Measurements from ENCODE around the gene BPIFB1. TPM values are rescaled to one million over a fixed set of nuclear protein-coding genes. Genes with fewer than 3 reads are reported as not detected.

The BPIFB1 gene
- total RNA-seq, 2 donors from 2014 or later: 0.24 to 0.26 TPM

DNA sequence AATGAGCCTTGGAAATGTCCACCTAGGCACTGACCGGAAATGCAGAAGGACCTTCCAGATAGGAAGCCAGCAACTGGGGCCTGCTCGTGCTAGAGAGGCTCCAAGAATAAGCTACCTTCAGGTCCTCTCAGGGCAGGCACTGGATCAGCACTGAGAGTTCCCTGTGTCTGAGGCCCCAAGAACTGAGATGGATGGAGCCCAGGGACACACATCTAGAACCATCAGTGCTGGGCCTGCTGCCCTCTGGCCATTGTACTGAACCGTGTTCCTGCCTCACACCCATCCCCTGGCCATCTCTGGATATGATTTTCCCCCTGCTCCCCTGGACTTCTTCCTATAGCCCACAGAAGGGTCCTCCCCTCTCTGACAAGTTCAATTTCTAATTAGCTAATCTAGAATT lies 36.9 kb upstream of the BPIFB1 start:
- Histone ChIP-seq H3K9ac (ENCODE audit: extremely low read depth, low read length, poor library complexity, severe bottlenecking) (no peak overlapping the region), H3K27me3 (ENCODE audit: control insufficient read depth, insufficient read depth, low read length, poor library complexity, severe bottlenecking) (peaks cover 5% of the 10 kb centered on the region), H3K4me3 (ENCODE audit: low read length) (no peak overlapping the region), H3K9me3 (ENCODE audit: control insufficient read depth, low read length) (no peaks in the 10 kb centered on the region), H3K36me3 (ENCODE audit: control insufficient read depth, insufficient read depth, low read length) (no peaks in the 10 kb centered on the region), H3K4me1 (ENCODE audit: control insufficient read depth, insufficient read depth, low read length) (no peaks in the 10 kb centered on the region), H3K27ac (ENCODE audit: low read depth, low read length) (no peak overlapping the region)
- no peak overlapping the region for H3K27ac Mint-ChIP-seq
- TF ChIP-seq, protein P1, sequence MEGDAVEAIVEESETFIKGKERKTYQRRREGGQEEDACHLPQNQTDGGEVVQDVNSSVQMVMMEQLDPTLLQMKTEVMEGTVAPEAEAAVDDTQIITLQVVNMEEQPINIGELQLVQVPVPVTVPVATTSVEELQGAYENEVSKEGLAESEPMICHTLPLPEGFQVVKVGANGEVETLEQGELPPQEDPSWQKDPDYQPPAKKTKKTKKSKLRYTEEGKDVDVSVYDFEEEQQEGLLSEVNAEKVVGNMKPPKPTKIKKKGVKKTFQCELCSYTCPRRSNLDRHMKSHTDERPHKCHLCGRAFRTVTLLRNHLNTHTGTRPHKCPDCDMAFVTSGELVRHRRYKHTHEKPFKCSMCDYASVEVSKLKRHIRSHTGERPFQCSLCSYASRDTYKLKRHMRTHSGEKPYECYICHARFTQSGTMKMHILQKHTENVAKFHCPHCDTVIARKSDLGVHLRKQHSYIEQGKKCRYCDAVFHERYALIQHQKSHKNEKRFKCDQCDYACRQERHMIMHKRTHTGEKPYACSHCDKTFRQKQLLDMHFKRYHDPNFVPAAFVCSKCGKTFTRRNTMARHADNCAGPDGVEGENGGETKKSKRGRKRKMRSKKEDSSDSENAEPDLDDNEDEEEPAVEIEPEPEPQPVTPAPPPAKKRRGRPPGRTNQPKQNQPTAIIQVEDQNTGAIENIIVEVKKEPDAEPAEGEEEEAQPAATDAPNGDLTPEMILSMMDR (conservative IDR thresholded peaks at IDR 0.05): no peak
- peaks cover 22% of the 10 kb centered on the region for H3K27me3 Mint-ChIP-seq (ENCODE audit: insufficient read depth)
- no peak overlapping the region for H3K4me3 Mint-ChIP-seq
- WGBS, 2 experiments (ENCODE audit: insufficient coverage in 1 of 2, insufficient read length in 1 of 2): 89 to 93% methylated on average over 3 of the region's 3 CpGs
- no peaks in the 10 kb centered on the region for H3K36me3 Mint-ChIP-seq (ENCODE audit: low read depth)
- no peaks in the 10 kb centered on the region for H3K4me1 Mint-ChIP-seq
- H3K9me3 Mint-ChIP-seq: no peaks in the 10 kb centered on the region
- no peak for DNase-seq

DNA sequence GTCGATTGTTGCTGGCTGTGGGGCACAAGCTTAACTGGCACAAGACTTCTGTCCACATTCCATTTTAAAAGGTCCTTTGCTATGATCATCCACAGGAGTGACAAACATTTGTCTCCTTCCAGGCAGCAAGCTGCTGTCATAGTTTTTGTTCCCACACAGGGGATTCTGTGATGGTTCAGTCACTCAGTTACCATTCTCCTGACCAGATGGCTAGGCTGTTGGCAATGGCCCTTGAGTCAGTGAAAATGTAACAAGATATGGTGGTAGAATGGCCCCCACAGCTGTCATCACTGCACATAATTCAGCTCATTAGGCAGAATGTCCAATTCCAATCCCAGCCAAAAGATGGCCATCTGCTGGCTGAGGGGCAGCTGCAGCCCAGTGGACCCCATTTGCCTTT lies 33.6 kb upstream of the BPIFB1 start:
- Histone ChIP-seq H3K9me3 (ENCODE audit: control insufficient read depth, low read length) (peaks cover 5% of the 10 kb centered on the region), H3K9ac (ENCODE audit: extremely low read depth, low read length, poor library complexity, severe bottlenecking) (no peak overlapping the region), H3K27me3 (ENCODE audit: control insufficient read depth, insufficient read depth, low read length, poor library complexity, severe bottlenecking) (no peaks in the 10 kb centered on the region), H3K27ac (ENCODE audit: low read depth, low read length) (no peak overlapping the region), H3K4me1 (ENCODE audit: control insufficient read depth, insufficient read depth, low read length) (no peaks in the 10 kb centered on the region), H3K4me3 (ENCODE audit: low read length) (no peak overlapping the region), H3K36me3 (ENCODE audit: control insufficient read depth, insufficient read depth, low read length) (no peaks in the 10 kb centered on the region)
- H3K4me3 Mint-ChIP-seq: no peak overlapping the region
- H3K27ac Mint-ChIP-seq: no peak overlapping the region
- H3K27me3 Mint-ChIP-seq (ENCODE audit: insufficient read depth): peaks cover 10% of the 10 kb centered on the region
- peaks cover 3% of the 10 kb centered on the region for H3K9me3 Mint-ChIP-seq
- WGBS, 2 experiments (ENCODE audit: insufficient coverage in 1 of 2, insufficient read length in 1 of 2): 80 to 92% methylated on average over 1 of the region's 1 CpG
- no peaks in the 10 kb centered on the region for H3K4me1 Mint-ChIP-seq
- no peak for DNase-seq
- TF ChIP-seq, protein P1 (conservative IDR thresholded peaks at IDR 0.05): no peak
- H3K36me3 Mint-ChIP-seq (ENCODE audit: low read depth): no peaks in the 10 kb centered on the region

DNA sequence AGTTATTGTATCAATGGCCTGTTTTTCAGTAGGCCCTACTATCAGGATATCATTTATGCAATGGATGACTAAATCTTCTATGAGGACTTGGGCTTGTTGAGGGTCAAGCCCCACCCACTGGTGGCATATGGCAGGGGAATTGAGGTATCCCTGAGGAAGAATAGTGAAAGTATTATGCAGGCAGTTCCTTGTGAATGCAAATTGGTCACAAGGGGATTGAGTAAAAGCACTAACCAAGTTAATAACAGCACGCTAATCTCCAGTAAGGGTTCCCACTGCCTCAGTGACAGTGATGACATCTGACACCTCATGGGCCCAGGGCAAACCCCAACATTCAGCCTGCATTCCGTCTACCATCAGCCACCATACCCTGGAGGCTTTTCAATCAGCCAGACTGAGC lies 32.3 kb upstream of the BPIFB1 start:
- Mint-ChIP-seq H3K27me3 (ENCODE audit: insufficient read depth) (peaks cover 10% of the 10 kb centered on the region), H3K9me3 (peaks cover 10% of the 10 kb centered on the region), H3K4me3 (no peak overlapping the region), H3K4me1 (no peaks in the 10 kb centered on the region), H3K36me3 (ENCODE audit: low read depth) (no peaks in the 10 kb centered on the region), H3K27ac (no peak overlapping the region)
- H3K36me3 ChIP-seq (ENCODE audit: control insufficient read depth, insufficient read depth, low read length): no peaks in the 10 kb centered on the region
- no peaks in the 10 kb centered on the region for H3K4me1 ChIP-seq (ENCODE audit: control insufficient read depth, insufficient read depth, low read length)
- H3K4me3 ChIP-seq (ENCODE audit: low read length): no peak overlapping the region
- H3K9ac ChIP-seq (ENCODE audit: extremely low read depth, low read length, poor library complexity, severe bottlenecking): no peak overlapping the region
- TF ChIP-seq, protein P1 (conservative IDR thresholded peaks at IDR 0.05): no peak
- DNase-seq: no peak
- H3K27me3 ChIP-seq (ENCODE audit: control insufficient read depth, insufficient read depth, low read length, poor library complexity, severe bottlenecking): no peaks in the 10 kb centered on the region
- H3K9me3 ChIP-seq (ENCODE audit: control insufficient read depth, low read length): peaks cover 14% of the 10 kb centered on the region
- no peak overlapping the region for H3K27ac ChIP-seq (ENCODE audit: low read depth, low read length)
- WGBS, 2 experiments (ENCODE audit: insufficient coverage in 1 of 2, insufficient read length in 1 of 2): 75 to 86% methylated on average over 1 to 2 of the region's 2 CpGs
